ENCODE data around the gene CREB5.

DNA sequence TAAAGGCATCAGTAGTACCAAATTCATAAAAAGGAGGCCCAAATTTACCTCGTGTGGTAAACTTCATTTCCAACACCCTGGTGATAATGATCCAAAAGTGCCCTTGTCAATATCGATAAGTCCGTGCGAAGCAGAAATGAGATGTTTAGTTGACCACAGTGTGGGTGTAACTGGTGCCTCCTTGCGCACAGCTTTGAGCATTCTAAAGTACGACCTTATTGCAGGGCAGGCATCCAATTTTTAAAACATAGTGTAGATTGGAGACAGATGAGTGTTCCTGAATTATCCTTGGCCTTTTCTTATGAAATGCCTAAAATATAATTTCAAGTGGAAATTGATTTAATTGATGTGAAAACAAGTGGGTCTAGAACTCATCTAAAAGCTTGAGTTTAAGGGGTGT is 297.4 kb downstream of the CREB5 start:
- TF ChIP-seq POLR2A (IDR thresholded peaks at IDR 0.05) = no peak
- no peak for TF ChIP-seq POLR2AphosphoS5 (IDR thresholded peaks at IDR 0.05)
- TF ChIP-seq, protein P1, sequence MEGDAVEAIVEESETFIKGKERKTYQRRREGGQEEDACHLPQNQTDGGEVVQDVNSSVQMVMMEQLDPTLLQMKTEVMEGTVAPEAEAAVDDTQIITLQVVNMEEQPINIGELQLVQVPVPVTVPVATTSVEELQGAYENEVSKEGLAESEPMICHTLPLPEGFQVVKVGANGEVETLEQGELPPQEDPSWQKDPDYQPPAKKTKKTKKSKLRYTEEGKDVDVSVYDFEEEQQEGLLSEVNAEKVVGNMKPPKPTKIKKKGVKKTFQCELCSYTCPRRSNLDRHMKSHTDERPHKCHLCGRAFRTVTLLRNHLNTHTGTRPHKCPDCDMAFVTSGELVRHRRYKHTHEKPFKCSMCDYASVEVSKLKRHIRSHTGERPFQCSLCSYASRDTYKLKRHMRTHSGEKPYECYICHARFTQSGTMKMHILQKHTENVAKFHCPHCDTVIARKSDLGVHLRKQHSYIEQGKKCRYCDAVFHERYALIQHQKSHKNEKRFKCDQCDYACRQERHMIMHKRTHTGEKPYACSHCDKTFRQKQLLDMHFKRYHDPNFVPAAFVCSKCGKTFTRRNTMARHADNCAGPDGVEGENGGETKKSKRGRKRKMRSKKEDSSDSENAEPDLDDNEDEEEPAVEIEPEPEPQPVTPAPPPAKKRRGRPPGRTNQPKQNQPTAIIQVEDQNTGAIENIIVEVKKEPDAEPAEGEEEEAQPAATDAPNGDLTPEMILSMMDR (IDR thresholded peaks at IDR 0.05) = no peak
